Tibial nerve (tissue), 4 donors: Measurements from ENCODE around the gene SPAG8.

ENCODE experiments used
- EP300 ChIP-seq, 2 donors: sonication (generic); formaldehyde crosslinking; IDR thresholded peaks; one replicate each; pipeline ENCODE4 v1.6.1; 2017; ENCODE audit warnings: antibody characterized with exemption in 2 of 2, mild to moderate bottlenecking in 1 of 2
- POLR2A ChIP-seq, 2 donors: fragments of 450-650 bp; IDR thresholded peaks; one replicate each; pipeline ENCODE4 v1.6.1; 2017; ENCODE audit warnings: antibody characterized with exemption in 2 of 2, mild to moderate bottlenecking in 2 of 2, moderate library complexity in 2 of 2
- TF ChIP-seq, protein P1 (sequence below), 5 experiments: fragments of 200-600 bp in 3 of 5; fragments of 450-650 bp in 2 of 5; sonication (generic) in 3 of 5; IDR thresholded peaks; one replicate each; pipeline ENCODE4 v1.5.1; 2016 to 2019; ENCODE audit warnings: antibody characterized with exemption in 5 of 5, mild to moderate bottlenecking in 3 of 5, moderate library complexity in 2 of 5

DNA sequence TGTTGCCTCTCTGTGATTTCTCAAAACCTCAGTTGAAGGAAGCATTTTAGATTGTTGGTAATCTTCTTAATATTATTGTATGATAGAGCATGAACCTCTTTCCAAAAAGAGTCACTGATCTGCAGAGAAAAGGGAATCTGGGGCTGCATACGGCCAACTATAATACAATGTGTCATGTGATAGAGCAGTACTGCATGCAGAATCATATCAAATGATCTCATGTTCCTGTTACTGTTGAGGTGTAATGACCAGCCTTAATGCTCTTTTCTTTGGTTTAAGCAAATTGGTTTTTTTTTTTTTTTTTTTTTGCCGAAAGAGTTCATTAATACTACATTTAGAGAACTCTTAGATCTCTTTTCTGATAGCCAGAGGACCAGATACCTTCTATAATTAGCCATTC lies 45.1 kb downstream of the SPAG8 start:
- TF ChIP-seq POLR2A (IDR thresholded peaks at IDR 0.05) (no peak), EP300 (IDR thresholded peaks at IDR 0.05) (no peak)
- TF ChIP-seq, protein P1, sequence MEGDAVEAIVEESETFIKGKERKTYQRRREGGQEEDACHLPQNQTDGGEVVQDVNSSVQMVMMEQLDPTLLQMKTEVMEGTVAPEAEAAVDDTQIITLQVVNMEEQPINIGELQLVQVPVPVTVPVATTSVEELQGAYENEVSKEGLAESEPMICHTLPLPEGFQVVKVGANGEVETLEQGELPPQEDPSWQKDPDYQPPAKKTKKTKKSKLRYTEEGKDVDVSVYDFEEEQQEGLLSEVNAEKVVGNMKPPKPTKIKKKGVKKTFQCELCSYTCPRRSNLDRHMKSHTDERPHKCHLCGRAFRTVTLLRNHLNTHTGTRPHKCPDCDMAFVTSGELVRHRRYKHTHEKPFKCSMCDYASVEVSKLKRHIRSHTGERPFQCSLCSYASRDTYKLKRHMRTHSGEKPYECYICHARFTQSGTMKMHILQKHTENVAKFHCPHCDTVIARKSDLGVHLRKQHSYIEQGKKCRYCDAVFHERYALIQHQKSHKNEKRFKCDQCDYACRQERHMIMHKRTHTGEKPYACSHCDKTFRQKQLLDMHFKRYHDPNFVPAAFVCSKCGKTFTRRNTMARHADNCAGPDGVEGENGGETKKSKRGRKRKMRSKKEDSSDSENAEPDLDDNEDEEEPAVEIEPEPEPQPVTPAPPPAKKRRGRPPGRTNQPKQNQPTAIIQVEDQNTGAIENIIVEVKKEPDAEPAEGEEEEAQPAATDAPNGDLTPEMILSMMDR (IDR thresholded peaks at IDR 0.05) = no peak
